ENCODE measurements around the gene LYVE1.
A peak's percentile ranks its signal among the peaks of the same experiment; 100 is the strongest.

LYVE1 gene

DNA sequence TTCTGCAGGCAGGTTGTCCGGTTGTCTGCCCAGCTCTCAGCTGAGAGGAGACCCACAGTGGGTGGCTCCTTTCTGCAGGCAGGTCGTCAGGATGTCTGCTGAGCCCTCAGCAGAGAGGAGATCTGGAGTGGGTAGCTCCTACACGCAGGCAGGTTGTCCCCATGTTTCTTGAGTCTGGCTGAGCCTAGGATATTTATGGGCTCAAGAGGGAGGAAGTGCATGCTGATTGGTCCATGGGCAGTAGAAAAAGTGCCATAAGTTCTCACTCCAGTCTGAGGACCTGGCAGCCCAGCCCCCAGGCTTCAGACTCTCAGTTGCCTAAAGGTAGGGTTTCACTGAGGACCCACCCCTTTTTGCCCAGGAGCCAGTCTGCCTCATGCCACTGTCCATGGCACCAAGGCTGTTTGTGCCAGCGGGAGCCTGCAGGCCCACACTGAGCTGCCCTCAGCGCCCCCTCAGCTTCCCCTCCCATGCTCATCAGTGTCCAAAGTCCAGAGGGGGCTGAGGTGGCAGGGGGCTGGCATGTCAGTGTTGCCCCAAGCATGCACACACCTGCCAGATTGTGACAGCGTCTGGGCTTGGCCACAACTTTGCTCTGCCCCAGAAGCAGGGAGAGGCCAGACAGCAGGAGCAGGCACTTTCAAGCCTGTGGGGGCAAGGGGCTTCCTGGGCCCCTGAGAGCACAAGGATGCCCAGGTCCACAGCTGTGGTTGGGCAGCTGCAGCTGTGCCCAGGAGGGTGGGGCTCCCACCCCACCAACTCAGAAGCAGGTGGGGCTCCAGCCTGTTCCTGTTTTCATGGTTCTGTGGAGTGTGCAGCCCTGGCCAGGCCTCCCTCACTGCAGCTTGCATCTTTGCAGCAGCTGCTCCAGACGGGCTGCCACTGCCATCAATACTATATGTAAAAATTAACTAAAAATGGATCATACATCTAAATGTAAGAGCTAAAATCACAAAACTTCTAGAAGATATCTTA lies 23.7 kb downstream of the LYVE1 start:
- no peak overlapping the region for H3K4me3 ChIP-seq (ENCODE audit: low read depth, low read length)
- TF ChIP-seq, protein P1, sequence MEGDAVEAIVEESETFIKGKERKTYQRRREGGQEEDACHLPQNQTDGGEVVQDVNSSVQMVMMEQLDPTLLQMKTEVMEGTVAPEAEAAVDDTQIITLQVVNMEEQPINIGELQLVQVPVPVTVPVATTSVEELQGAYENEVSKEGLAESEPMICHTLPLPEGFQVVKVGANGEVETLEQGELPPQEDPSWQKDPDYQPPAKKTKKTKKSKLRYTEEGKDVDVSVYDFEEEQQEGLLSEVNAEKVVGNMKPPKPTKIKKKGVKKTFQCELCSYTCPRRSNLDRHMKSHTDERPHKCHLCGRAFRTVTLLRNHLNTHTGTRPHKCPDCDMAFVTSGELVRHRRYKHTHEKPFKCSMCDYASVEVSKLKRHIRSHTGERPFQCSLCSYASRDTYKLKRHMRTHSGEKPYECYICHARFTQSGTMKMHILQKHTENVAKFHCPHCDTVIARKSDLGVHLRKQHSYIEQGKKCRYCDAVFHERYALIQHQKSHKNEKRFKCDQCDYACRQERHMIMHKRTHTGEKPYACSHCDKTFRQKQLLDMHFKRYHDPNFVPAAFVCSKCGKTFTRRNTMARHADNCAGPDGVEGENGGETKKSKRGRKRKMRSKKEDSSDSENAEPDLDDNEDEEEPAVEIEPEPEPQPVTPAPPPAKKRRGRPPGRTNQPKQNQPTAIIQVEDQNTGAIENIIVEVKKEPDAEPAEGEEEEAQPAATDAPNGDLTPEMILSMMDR (IDR thresholded peaks at IDR 0.05; ENCODE audit: borderline replicate concordance, insufficient read depth, low read depth, low read length) = no peak

DNA sequence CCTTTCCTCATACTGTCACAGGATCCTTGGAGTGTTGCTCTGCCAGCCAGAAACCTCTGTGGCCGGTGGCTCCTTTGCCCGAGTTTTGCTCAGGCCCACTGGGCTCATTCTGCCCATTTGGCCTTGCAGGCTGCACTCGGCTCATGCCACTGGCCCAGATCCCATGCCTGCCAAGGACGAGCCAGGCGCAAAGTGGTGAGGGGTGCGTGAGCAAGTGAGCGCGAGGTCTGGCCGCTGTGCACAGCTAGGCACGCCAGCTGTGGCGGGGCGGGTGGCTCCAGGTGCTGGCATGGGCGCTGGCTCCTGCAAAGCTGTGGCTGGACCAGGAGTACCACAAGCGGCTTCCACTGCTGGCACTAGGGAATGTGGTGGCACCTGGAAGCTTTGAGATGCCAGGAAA lies 24.7 kb downstream of the LYVE1 start:
- no peak overlapping the region for H3K4me3 ChIP-seq (ENCODE audit: low read depth, low read length)

DNA sequence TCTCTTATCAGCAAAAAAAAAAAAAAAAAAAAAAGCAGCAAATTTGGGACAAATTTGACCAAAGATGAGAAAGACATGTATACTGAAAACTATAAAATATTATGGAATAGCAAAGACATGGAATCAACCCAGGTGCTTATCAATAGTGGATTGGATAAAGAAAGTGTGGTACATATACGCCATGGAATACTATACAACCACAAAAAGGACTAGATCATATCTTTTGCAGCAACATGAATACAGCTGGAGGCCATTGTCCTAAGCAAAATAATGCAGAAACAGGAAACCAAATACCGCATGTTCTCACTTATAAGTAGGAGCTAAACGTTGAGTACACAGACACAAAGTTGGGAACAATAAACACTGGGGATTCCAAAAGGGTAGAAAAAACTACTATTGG lies 25.7 kb downstream of the LYVE1 start:
- TF ChIP-seq, protein P1 (IDR thresholded peaks at IDR 0.05; ENCODE audit: borderline replicate concordance, insufficient read depth, low read depth, low read length) = no peak
- H3K4me3 ChIP-seq (ENCODE audit: low read depth, low read length) = no peak overlapping the region

More for the DNA sequence above, 24.7 kb downstream of the LYVE1 start:
- TF ChIP-seq, protein P1 (IDR thresholded peaks at IDR 0.05; ENCODE audit: borderline replicate concordance, insufficient read depth, low read depth, low read length) = no peak

DNA sequence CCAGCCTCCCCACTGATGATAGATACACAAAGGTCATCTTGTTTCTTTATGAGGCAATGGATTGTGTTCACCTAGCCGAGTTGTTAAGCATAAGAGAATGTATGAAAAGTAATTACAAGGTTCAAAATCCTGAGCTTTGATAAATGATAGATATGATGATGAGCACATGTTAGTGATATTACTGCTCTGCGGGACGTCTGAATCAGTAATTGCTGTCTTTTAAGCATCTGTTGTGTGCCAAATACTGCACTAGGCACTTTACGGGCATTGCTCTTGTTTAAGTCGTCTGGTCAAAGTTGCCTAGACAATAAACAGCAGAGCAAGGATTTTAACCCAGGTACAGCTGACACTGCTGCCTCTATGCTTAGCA lies 26.9 kb downstream of the LYVE1 start:
- TF ChIP-seq, protein P1 (IDR thresholded peaks at IDR 0.05; ENCODE audit: borderline replicate concordance, insufficient read depth, low read depth, low read length) = no peak
- H3K4me3 ChIP-seq (ENCODE audit: low read depth, low read length) = peak overlapping the region; percentile 92

GRCh38 chr11:10540915-10541560 lies 27.4 kb downstream of the LYVE1 start, which contains the start of gene RNF141:
Gene RNF141, minus strand, starts transcription at chr11:10541187. Its CDS starts 7,029 bp downstream, at chr11:10534158.
- TF ChIP-seq, protein P1 (IDR thresholded peaks at IDR 0.05; ENCODE audit: borderline replicate concordance, insufficient read depth, low read depth, low read length) = peak; percentile 92
- peak within 1 kb of the TSS; percentile 92 for H3K4me3 ChIP-seq (ENCODE audit: low read depth, low read length)

- TF ChIP-seq, protein P1 (IDR thresholded peaks at IDR 0.05; ENCODE audit: borderline replicate concordance, insufficient read depth, low read depth, low read length) = no peak
- H3K4me3 ChIP-seq (ENCODE audit: low read depth, low read length) = peak overlapping the region; percentile 92
Observed at GRCh38 chr11:10540546-10540914, 27.9 kb downstream of the LYVE1 start.

All from GM12875 (cell line).